ENCODE measurements around the gene CYP24A1.

DNA sequence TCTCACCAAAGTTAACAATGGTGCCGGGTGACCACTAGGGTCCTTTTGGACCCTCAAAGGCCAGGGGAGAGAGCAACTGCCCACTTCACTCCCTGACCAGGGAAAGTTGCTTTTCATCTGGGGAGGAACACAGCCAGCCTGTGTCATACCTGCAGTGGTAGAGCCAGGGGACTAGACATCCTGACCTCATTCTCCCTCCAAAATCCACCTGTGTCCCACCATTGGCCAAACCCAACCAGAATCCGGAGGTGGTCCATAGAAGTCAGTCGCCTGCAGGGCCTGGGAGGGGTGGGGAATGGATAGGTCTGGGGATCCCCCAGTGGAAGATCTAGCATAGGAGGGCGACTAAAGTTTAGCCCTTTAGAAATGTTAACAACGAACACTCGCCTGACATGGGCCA lies 46.9 kb upstream of the CYP24A1 start:
- TF ChIP-seq, protein P1, sequence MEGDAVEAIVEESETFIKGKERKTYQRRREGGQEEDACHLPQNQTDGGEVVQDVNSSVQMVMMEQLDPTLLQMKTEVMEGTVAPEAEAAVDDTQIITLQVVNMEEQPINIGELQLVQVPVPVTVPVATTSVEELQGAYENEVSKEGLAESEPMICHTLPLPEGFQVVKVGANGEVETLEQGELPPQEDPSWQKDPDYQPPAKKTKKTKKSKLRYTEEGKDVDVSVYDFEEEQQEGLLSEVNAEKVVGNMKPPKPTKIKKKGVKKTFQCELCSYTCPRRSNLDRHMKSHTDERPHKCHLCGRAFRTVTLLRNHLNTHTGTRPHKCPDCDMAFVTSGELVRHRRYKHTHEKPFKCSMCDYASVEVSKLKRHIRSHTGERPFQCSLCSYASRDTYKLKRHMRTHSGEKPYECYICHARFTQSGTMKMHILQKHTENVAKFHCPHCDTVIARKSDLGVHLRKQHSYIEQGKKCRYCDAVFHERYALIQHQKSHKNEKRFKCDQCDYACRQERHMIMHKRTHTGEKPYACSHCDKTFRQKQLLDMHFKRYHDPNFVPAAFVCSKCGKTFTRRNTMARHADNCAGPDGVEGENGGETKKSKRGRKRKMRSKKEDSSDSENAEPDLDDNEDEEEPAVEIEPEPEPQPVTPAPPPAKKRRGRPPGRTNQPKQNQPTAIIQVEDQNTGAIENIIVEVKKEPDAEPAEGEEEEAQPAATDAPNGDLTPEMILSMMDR (IDR thresholded peaks at IDR 0.05): no peak
- no peak for TF ChIP-seq ZFX (IDR thresholded peaks at IDR 0.05; ENCODE audit: borderline replicate concordance)

Measured in 22Rv1 (cell line).